Mononuclear cell (primary cell): ENCODE results near the gene SBF2. TPM values are rescaled to one million over a fixed set of nuclear protein-coding genes. Genes with fewer than 3 reads are reported as not detected.
"Not testable (repeated sequence)": the region's sequence is repeated elsewhere in the genome, so short reads cannot be mapped to it uniquely, and the experiment has no call there.

Experiments used
- H3K27me3 ChIP-seq: 2 replicates; pipeline ENCODE4 v1.6.0; 2011; ENCODE audit warnings: low read length, control low read depth; ENCODE audit not compliant: insufficient read depth
- H3K4me1 ChIP-seq: 2 replicates; pipeline ENCODE4 v1.5.1; 2011; ENCODE audit warnings: mild to moderate bottlenecking, low read length, control low read depth; ENCODE audit not compliant: insufficient read depth
- H3K4me3 ChIP-seq: 2 replicates; pipeline ENCODE4 v1.5.1; 2011; ENCODE audit warnings: mild to moderate bottlenecking, low read length, moderate library complexity
- H3K9me3 ChIP-seq: 2 replicates; pipeline ENCODE4 v1.5.1; 2011; ENCODE audit warnings: low read depth, mild to moderate bottlenecking, control low read depth, low read length
- total RNA-seq: library from RNA; depleted of rRNA; stranded (reverse); fragments of >200 nt; gene quantifications from one replicate; pipeline ENCODE4 v1.2.3, GENCODE V29; 2012

The SBF2 gene
- total RNA-seq, 1 donor = 35.1 TPM

DNA sequence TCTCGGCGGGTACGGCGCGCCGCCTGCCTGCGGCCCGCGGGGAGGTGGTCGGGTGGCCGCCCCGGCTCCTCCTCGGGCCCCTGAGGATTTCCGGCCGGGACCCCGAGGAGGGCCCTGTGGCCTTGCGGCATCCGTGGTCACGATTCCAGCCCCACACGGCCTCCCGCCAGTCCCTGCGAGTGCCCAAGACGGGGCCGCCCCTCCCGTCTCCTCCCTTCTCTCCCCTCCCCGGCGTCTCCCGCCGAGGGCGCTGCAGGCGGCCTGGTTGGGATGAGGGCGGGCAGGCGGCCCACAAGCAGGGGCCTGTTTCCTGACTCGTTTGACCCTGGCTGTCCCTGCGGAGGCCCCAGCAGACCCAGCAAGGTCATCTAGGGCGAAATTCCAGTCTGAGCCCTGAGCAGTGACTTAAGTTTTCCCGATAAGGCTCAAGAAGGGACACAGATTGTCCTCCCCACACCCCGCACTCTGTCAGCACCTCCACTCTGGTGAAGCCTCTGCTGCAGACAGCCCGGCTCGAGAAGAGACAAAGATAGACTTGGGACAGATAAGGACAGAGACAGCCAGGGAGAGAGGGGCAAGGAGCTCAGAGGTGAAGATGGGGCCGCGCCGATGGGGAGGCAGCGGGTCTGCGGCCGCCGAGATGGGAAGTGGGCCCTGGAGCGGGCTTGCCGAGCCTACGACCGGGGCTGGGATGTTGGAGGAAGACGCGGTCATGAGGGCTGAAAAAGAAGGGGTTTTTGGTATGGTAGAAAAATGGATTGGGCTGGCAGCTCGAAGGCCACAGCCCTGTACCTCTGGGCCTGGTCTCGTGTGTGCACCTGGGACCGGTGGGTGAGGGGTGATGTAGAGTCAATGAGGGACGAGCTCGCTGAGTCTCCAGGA lies 535.1 kb downstream of the SBF2 start:
- Histone ChIP-seq H3K4me3 (peak overlapping the region; percentile 68), H3K27me3 (no peaks in the 10 kb centered on the region), H3K9me3 (no peaks in the 10 kb centered on the region), H3K4me1 (peaks cover 40% of the 10 kb centered on the region)

DNA sequence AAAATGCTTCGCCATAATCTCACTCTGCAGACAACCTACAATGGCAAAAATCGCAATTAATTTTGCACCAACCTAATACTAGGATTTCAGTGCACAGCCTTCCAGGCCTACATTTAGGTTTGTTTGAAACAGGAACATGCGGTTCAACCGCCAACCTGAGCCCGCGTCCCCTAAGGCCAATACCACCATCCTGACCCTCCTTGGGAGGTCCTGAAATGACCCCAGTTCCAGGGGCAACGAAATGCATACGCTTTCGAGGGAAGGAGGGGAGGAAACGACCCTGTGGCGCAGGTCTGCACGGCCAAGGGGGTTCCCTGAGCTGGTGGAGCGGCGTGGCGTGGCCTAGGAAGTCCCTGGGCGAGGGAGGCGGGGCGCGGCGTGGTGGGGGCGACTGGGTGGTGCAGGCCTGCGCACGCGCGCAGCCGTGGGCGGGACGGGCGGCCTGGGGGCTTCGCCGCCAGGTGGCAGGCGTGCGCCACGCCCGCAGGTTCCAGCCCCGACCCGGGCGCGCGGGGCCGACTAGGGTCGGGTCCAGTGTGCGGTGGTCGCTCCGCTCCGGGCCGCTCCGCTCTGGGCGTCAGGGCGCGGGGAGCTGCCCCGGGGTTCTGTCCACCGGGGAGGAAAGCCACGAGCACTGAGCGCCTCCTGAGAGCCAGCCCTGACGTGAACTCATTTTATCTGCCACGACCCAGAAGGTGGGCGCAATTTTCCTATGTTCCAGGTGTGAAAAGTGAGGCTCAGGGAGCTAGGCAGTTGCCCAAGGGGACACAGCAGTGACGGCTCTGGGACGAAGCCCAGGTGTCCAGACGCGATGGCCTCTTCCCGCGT lies 536.0 kb downstream of the SBF2 start:
- H3K9me3 ChIP-seq = no peaks in the 10 kb centered on the region
- peak overlapping the region; percentile 68 for H3K4me3 ChIP-seq
- peaks cover 42% of the 10 kb centered on the region for H3K4me1 ChIP-seq
- H3K27me3 ChIP-seq = no peaks in the 10 kb centered on the region

- Histone ChIP-seq H3K4me1 (peaks cover 43% of the 10 kb centered on the region), H3K9me3 (no peaks in the 10 kb centered on the region), H3K27me3 (no peaks in the 10 kb centered on the region), H3K4me3 (no peak overlapping the region)
Measured at GRCh38 chr11:9756878-9757277, 537.1 kb downstream of the SBF2 start.

DNA sequence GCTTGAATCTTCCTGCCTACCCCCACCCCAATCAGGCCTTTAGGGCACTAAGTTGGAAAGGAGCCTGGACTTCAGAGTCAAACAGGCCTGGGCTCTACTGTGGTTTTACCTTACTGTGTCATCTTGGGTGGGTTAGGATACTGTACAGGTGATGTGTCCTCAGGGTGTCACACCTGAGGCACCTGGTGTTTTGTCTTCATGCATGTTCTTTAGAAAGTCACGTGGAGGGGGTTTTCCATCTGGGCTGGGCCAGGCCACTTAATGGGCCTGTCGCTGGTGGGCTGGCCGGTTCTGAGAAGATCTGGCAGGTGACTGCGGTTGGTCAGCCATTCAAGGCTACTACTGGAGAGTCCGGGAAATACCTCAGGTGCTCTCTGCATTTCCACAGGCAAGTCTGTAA lies 537.6 kb downstream of the SBF2 start:
- Histone ChIP-seq H3K4me3 (no peak overlapping the region), H3K4me1 (peaks cover 43% of the 10 kb centered on the region), H3K9me3 (no peaks in the 10 kb centered on the region), H3K27me3 (no peaks in the 10 kb centered on the region)

GRCh38 chr11:9755561-9756185 lies 538.3 kb downstream of the SBF2 start:
- no peak overlapping the region for H3K4me3 ChIP-seq
- no peaks in the 10 kb centered on the region for H3K9me3 ChIP-seq
- peaks cover 43% of the 10 kb centered on the region for H3K4me1 ChIP-seq
- H3K27me3 ChIP-seq = no peaks in the 10 kb centered on the region

- Histone ChIP-seq H3K27me3 (no peaks in the 10 kb centered on the region), H3K9me3 (no peaks in the 10 kb centered on the region), H3K4me3 (no peak overlapping the region), H3K4me1 (peaks cover 35% of the 10 kb centered on the region)
Measured at GRCh38 chr11:9754010-9754471, 540.0 kb downstream of the SBF2 start.

DNA sequence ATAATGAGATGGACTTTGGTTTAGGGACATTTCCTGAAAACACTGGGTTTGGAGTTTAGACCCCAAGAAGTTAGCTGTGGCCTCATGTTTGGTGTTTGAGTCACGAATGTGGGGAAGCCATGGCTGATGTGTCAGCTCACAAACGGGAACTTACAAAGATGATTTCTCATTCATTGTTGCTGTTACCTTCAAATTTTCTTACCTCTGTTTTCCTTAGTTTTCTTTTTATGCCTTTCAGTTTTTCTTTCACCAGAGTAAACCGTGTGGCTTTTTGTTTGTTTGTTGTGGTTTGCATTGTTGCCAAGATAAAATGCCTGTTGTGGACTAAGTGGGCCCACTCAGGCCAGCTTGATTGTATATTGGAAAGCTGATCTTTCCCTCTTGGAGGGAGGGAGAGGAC lies 541.0 kb downstream of the SBF2 start:
- Histone ChIP-seq H3K4me3 (no peak overlapping the region), H3K4me1 (peaks cover 38% of the 10 kb centered on the region), H3K9me3 (no peaks in the 10 kb centered on the region), H3K27me3 (no peaks in the 10 kb centered on the region)

DNA sequence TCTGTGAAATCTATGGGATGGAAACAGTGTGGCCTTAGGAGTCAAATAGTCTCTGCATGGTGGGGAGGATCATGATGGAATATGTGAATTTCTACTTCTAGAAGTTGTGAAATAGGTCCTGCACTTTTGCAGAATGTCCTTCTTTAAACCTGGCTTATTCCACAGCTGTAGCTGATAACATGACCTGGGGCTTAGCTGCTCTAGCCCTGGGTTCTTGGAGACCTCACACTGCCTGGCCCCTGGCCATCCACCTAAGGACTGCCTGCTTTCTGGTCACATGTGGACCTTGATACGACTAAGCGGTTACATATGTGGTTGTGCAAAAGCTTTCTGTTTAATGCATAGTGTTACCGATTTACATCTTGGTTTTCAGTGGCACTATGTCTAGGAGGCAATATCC lies 541.9 kb downstream of the SBF2 start:
- Histone ChIP-seq H3K9me3 (no peaks in the 10 kb centered on the region), H3K4me1 (peaks cover 37% of the 10 kb centered on the region), H3K27me3 (no peaks in the 10 kb centered on the region)

DNA sequence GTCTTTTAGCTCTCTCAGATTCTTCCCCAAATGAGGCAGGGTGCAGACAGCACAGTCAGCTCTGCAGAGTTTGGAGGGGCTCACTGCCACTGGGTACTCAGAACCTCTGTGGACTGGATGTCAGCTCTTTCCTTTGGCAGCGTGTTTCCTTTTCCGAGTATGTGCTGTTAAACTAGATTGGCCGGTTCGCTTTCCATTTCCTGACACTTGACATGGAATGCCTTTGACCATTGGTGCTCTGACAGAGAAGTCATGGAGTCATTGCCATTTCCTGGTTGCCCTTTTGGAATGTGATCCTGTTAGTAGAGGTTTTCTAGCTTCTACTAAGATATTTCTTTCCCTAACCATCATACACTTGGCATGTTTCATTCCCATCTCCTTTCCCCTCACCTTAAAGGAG lies 543.5 kb downstream of the SBF2 start:
- H3K4me3 ChIP-seq = no peak overlapping the region
- peaks cover 37% of the 10 kb centered on the region for H3K4me1 ChIP-seq
- H3K9me3 ChIP-seq = no peaks in the 10 kb centered on the region
- no peaks in the 10 kb centered on the region for H3K27me3 ChIP-seq

More for the DNA sequence above, 541.9 kb downstream of the SBF2 start:
- H3K4me3 ChIP-seq = no peak overlapping the region

DNA sequence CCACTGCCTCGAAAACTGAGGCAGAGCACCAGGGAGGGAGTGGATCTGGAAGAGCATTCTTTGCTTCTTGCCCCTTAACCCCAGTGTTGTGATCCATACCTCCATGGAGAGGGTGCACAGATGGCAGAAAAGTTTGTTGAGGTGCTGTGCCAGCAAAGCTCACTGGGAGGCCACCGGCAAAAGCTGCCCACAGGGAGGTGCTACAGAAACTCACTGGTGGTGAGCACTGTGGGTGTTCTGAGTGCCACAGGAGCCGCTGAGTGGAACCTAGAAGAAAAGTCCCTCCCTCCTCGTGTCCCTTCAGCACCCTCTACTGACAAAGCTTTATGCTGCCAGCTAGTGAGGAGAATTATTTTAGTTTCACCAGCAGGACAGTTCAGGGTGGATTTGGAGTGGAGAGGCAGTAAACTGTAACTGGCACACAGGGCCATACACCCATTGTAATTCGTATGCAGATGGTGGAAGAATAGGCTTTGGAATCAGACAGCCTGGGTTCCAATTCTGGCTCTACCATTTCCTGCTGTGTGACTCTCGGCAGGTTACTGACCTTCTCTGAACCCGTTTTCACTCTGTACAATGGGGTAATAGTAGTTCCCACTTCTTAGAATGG lies 545.6 kb downstream of the SBF2 start:
- Histone ChIP-seq H3K27me3 (no peaks in the 10 kb centered on the region), H3K9me3 (no peaks in the 10 kb centered on the region), H3K4me3 (no peak overlapping the region), H3K4me1 (peaks cover 46% of the 10 kb centered on the region)

DNA sequence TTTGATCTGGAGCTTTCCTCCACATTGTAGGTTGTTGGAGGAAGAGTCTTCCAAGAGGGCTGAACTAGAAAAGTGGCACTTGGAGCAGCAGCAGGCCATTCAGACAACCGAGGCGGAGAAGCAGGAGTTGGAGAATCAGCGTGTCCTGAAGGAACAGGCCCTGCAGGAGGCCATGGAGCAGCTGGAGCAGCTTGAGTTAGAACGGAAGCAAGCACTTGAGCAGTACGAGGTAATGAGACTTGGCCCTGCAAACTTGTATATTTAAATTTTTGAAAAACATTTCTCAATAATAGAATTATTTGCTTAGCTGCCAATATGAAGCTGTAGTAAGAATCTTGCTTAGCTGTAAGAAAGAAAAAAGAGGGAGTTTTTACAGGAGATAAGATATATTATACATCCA lies 546.2 kb downstream of the SBF2 start:
- Histone ChIP-seq H3K4me3 (no peak overlapping the region), H3K4me1 (peaks cover 42% of the 10 kb centered on the region), H3K27me3 (no peaks in the 10 kb centered on the region), H3K9me3 (no peaks in the 10 kb centered on the region)

DNA sequence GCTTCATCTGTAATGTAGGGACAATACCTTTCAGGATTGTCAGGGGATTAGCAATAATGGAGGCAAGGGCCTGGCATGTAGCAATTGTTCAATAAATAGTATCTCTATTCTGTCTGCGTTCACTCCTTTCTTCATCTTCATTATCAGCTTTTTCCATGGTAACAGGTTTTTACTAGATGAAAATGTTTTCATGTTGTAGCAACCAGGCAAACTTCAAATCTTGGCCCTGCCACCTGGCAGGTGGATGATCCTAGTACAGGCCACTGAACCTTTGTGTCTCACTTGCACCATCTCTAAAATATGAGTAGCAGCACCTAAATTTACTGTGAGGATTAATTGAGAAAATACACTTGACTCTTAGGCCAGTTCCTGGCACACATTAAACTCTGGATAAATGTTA lies 546.8 kb downstream of the SBF2 start:
- Histone ChIP-seq H3K27me3 (no peaks in the 10 kb centered on the region), H3K4me1 (peaks cover 42% of the 10 kb centered on the region), H3K4me3 (no peak overlapping the region), H3K9me3 (no peaks in the 10 kb centered on the region)

GRCh38 chr11:9745411-9746211 lies 548.4 kb downstream of the SBF2 start:
- Histone ChIP-seq H3K4me3 (no peak overlapping the region), H3K9me3 (no peaks in the 10 kb centered on the region), H3K27me3 (no peaks in the 10 kb centered on the region), H3K4me1 (peaks cover 42% of the 10 kb centered on the region)

DNA sequence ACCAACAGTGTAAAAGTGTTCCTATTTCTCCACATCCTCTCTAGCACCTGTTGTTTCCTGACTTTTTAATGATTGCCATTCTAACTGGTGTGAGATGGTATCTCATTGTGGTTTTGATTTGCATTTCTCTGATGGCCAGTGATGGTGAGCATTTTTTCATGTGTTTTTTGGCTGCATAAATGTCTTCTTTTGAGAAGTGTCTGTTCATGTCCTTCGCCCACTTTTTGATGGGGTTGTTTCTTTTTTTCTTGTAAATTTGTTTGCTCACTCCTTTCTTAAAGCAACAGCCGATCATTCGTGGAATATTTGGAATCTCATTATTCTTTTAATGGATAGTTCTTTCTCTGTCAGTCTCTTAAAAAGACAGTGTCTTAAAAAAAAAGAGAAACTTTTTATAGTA lies 550.5 kb downstream of the SBF2 start:
- H3K9me3 ChIP-seq, H3K27me3 ChIP-seq, H3K4me3 ChIP-seq: not testable (repeated sequence)
- peaks cover 51% of the 10 kb centered on the region for H3K4me1 ChIP-seq
